ENCODE data around the gene PABPN1L.
A peak's percentile ranks its signal among the peaks of the same experiment; 100 is the strongest.

Gene PABPN1L

GRCh38 chr16:88867581-88868246 lies 1.3 kb upstream of the PABPN1L start:
- DNase-seq, result no peak

DNA sequence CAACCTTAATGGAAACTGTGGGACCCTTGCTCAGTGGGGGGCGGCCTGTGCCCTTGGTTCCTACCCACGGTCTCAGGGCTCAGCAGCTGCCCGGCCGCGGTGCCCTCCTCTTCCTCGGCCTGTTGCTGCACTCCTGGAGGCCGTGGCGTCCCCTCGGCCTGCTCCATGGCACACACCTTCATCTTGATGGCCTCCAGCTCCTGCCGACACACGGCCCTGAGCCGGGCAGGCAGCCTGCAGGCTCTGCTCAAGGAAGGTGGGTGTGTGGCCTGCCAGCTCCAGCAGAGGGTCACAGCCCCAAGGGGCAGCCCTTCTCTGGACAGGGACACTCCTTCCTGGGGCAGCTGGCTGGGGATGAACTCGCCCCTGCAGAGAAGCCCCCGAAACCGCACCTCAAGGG lies 718 bp downstream of the PABPN1L start:
- DNase-seq, result no peak

- DNase-seq, result no peak
Measured at GRCh38 chr16:88865310-88865709, 1.1 kb downstream of the PABPN1L start.

GRCh38 chr16:88864521-88864920 lies 1.9 kb downstream of the PABPN1L start:
- no peak for DNase-seq

- no peak for DNase-seq
Measured at GRCh38 chr16:88864099-88864498, 2.4 kb downstream of the PABPN1L start.

DNA sequence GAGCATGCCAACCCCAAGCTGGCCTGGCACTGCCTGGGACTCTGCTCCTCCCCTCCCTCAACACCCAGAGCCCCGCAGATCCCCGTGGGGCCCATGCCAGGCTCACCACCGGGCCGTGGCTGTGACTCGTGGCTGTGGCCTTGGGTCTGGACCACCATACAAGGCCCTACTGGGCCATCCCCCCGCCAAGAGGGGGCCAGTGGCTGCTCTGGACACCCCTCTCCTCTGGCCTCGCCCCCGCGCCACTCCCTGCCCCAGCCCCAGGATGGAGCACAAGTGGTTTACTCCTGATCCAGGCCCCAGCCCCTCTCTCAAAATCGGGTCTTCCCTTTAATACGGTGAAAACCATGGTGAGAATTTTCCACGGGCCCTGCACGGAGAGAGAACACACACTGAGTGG lies 3.0 kb downstream of the PABPN1L start:
- no peak for DNase-seq

DNA sequence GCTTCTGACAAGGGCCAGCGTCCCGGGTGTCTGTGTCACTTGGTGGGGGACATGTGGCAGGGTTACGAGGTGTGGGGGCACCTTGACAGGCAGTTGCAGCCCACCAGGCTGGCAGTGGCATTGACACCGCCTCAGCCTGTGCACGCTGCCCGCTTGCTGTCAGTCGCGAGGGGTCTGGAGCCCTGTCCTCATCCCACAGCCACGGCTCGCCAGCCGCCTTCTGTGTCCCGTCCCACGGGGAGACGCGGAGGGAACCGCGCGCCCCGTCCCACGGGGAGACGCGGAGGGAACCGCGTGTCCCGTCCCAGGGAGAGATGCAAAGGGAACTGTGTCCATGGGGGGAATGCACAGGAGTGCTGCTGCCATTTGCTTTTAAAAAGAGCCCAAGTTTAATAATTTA lies 3.5 kb downstream of the PABPN1L start:
- no peak for DNase-seq

- no peak for DNase-seq
Measured at GRCh38 chr16:88861359-88861758, 5.1 kb downstream of the PABPN1L start.

DNA sequence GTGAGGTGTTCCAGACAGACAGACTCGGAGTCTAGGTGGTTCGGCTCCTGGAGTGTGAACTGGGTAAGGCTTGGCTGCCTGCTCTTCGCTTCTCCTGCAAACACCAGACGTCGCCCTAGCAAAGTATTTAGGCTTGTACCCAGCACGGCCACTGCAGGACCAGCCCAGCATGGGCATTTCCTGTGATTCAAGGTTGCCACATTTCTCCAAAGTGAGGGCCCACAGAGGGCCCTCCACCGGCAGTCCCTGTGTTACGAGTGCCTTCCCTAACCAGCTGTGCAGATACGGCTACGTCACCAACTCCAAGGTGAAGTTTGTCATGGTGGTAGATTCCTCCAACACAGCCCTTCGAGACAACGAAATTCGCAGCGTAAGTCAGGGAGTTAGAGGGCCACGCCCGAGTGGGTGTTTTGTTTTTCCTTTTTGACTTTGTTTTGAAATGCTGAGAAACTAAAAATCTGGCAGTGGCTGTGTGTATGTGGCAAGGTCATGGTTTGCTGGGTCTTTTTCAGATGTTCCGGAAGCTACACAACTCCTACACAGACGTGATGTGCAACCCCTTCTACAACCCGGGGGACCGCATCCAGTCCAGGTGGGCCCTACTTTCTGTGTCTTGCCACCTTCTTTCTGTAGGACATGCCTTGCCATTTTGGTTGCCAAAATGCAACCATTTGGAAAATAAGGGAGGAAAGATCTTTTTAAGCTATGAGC lies 6.9 kb downstream of the PABPN1L start:
- DNase-seq, result no peak

GRCh38 chr16:88857728-88858339 lies 8.6 kb downstream of the PABPN1L start:
- peak; percentile 42 for DNase-seq

- peak; percentile 83 for DNase-seq
Measured at GRCh38 chr16:88856828-88857727, 9.4 kb downstream of the PABPN1L start, which contains the start of the genes GALNS and TRAPPC2L. Gene GALNS (minus strand): TSS chr16:88856947. CDS start chr16:88856877, 70 bp downstream. Gene TRAPPC2L (plus strand): TSS chr16:88857127. CDS start chr16:88857151, 24 bp downstream.

DNA sequence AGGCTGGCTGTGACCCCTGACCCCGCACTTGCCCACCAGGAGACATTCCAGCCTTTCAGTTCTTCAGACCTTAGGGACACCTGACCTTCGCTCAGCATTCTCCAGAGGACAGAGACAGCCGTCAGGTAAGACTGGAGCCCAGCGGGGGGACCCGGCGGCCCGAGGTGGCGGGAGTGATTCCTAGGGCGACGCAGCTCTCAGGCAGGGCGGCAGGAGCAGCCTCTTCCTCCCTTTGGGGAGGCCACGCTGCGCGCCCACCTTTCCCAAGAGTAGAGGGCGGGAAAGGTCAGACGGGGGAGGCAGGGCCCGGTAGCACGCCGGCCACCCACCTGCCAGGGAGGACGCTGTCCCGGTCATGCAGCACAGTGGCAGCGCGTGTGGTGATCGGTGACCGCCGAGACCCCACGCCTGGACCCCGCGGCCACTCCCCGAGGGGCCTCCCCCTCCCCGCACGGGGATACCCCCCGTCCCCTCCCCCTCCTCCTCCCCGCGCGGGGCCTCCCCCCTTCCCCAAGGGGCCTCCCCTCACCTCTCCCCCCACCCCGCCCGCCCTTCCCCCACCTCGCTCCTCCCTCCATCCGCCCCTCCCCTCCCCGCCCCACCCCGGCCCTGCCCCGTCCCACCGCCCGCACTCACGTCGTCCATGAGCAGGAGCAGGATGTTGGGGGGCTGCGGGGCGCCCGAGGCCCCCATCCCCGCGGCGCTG lies 10.2 kb downstream of the PABPN1L start:
- no peak for DNase-seq

DNA sequence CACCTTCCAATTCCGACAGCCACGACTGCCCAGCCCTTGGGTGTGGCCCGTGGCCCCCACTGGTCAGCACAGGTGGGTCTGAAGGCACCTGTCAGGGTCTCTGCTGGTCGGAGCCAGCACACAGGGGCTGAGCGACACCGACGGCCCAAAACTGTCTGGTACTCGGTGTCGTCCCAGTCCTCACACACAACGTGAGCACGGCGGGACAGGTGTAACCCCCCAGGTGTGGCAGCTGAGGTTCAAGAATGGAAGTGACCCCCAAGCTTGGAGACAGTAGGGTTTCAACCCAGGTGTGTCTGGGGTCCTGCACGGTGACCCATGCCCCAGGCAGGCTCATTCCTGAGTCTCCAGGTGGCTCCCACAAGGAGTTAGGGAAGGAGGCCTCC lies 10.7 kb downstream of the PABPN1L start:
- DNase-seq, result no peak

- DNase-seq, result no peak
Measured at GRCh38 chr16:88855176-88855575, 11.3 kb downstream of the PABPN1L start.

- DNase-seq, result no peak
Measured at GRCh38 chr16:88854306-88855111, 12.0 kb downstream of the PABPN1L start.

DNA sequence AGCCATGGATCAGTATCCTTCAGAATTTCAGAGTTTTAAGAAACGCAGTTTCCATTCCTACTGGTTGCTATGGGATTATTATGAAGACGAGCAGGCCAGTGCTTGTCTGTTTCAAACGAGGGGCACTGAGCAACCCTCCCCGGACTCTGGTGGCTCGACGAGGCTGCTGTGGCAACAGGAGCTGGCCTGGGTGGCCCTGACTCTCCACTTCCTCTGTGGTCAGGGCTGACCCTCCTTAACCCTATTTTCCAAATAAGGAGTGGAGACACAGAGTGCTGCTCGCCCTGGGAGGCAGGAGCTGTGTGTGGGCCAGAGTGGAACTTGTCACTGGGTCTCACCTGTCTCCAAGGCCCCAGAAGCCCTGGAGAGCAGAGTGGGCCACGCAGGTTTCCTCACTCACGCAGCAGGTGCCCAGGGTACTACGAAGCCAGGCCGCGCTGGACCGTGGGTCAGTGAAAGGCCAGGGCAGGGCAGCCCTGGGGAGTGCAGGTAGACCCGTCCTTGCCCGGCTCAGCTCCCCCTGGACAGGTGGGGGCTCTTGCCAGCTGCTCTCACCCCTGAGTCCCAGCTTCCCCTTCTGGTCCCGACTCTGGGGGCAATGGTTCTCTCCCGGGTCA lies 13.0 kb downstream of the PABPN1L start:
- DNase-seq, result no peak

DNA sequence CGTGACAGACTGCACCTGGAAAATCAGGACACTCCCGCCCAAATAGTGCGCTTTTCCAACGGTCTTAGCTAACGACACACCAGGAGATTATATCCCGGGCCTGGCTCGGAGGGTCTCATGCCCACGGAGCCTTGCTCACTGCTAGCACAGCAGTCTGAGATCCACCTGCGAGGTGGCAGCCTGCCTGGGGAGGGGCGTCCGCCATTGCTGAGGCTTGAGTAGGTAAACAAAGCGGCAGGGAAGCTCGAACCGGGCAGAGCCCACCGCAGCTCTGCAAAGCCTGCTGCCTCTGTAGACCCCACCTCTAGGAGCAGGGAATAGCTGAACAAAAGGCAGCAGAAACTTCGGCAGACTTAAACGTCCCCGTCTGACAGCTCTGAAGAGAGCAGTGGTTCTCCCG lies 14.8 kb downstream of the PABPN1L start:
- DNase-seq, result no peak

GRCh38 chr16:88850531-88851199 lies 15.8 kb downstream of the PABPN1L start:
- no peak for DNase-seq

GRCh38 chr16:88848557-88848956 lies 17.9 kb downstream of the PABPN1L start:
- DNase-seq, result no peak

DNA sequence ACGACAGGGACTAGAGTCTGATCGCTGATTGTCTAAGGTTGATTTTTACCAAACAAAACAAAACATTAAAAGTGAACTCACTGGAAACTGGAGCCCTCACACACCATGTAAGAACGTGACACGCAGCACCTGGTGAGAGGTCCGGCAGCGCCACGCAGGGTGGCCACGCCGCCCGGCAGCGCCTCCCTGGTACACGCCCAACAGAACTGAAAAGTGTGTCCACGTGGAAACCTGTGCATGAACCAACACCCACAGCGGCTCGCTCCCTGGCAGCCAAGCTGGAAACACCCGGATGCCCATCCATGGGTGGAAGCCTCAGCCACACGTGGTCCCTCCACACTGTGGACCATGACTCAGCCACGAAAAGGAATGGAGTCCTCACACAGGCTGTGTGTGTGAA lies 18.8 kb downstream of the PABPN1L start:
- no peak for DNase-seq
